Colonic mucosa (tissue), 4 donors: Measurements from ENCODE around the gene ZBTB21. TPM values are rescaled to one million over a fixed set of nuclear protein-coding genes. Genes with fewer than 3 reads are reported as not detected.

Experiments used
- DNase-seq: peaks from one replicate; pipeline ENCODE4 v3.0.0-alpha.2; 2020
- H3K27ac ChIP-seq: fragments of 200-600 bp; one replicate; pipeline ENCODE4 v1.8.0; 2021
- H3K27me3 ChIP-seq: fragments of 200-600 bp; one replicate; pipeline ENCODE4 v1.8.0; 2021
- H3K36me3 ChIP-seq: fragments of 200-600 bp; one replicate; pipeline ENCODE4 v1.8.0; 2021
- H3K4me1 ChIP-seq: fragments of 200-600 bp; one replicate; pipeline ENCODE4 v1.8.0; 2021; ENCODE audit warnings: mild to moderate bottlenecking
- H3K4me3 ChIP-seq: fragments of 200-600 bp; one replicate; pipeline ENCODE4 v1.8.0; 2021
- H3K9ac ChIP-seq, 2 donors: one replicate each; pipeline ENCODE4 v1.7.0; 2013; ENCODE audit warnings: control low read depth in 2 of 2, low read depth in 2 of 2, low read length in 2 of 2
- H3K9me3 ChIP-seq: fragments of 200-600 bp; one replicate; pipeline ENCODE4 v1.8.0; 2021
- intact Hi-C: fragments of 100-400 bp; cut with DNase I; formaldehyde crosslinking; loops from one replicate; pipeline ENCODE4 v1.14.1; 2022
- total RNA-seq, 2 donors: library from RNA; stranded (reverse); fragmentation: NEBNext Ultra II Directional in 1 of 2; extraction: Animal tissue kit (Norgen Biotek cat#: 25700) in 1 of 2; gene quantifications; one replicate each; pipeline ENCODE4 v1.2.1, GENCODE V29; 2021
- TF ChIP-seq, protein P1 (sequence below): fragments of 200-600 bp; IDR thresholded peaks from one replicate; pipeline ENCODE4 v1.8.0; 2022; ENCODE audit warnings: antibody characterized with exemption, mild to moderate bottlenecking
- donor health status: healthy.
- donor health status: DM: no; HTN: no; CAD: no.
- donor health status: DM: no; HTN: no; CAD: no.

Gene ZBTB21
- total RNA-seq, 2 donors from 2014 or later: 10.2 to 15.1 TPM

- TF ChIP-seq, protein P1, sequence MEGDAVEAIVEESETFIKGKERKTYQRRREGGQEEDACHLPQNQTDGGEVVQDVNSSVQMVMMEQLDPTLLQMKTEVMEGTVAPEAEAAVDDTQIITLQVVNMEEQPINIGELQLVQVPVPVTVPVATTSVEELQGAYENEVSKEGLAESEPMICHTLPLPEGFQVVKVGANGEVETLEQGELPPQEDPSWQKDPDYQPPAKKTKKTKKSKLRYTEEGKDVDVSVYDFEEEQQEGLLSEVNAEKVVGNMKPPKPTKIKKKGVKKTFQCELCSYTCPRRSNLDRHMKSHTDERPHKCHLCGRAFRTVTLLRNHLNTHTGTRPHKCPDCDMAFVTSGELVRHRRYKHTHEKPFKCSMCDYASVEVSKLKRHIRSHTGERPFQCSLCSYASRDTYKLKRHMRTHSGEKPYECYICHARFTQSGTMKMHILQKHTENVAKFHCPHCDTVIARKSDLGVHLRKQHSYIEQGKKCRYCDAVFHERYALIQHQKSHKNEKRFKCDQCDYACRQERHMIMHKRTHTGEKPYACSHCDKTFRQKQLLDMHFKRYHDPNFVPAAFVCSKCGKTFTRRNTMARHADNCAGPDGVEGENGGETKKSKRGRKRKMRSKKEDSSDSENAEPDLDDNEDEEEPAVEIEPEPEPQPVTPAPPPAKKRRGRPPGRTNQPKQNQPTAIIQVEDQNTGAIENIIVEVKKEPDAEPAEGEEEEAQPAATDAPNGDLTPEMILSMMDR: no peak
- no peak overlapping the region for H3K4me3 ChIP-seq
- no peaks in the 10 kb centered on the region for H3K27me3 ChIP-seq
- no peaks in the 10 kb centered on the region for H3K4me1 ChIP-seq
- no peak overlapping the region for H3K9ac ChIP-seq
- no peak for DNase-seq
- no peak overlapping the region for H3K27ac ChIP-seq
- intact Hi-C loops: no loop called here
- no peaks in the 10 kb centered on the region for H3K36me3 ChIP-seq
- no peaks in the 10 kb centered on the region for H3K9me3 ChIP-seq
Measured at GRCh38 chr21:42042651-42043050, 32.5 kb upstream of the ZBTB21 start.

DNA sequence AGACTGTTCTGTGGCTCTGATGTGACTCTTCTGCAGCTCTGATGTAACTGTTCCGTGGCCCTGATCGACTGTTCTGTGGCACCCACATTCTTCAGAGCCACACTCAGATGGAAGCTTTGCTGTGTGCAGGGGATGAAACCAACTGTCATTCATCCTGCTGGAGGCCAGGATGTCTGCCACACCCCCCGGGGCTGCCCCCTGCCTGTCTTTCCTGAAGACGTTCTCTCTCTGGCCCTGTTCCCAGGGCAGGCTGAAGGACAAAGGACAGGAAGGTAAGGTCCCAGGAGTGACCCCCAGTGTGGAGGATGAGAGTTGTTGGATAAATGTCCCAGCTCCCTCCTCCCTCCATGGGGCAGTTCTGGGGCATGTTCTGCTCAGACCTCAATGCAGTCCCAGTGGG is 31.6 kb upstream of the ZBTB21 start:
- Histone ChIP-seq H3K4me3 (no peak overlapping the region), H3K9ac (no peak overlapping the region), H3K27ac (no peak overlapping the region), H3K27me3 (no peaks in the 10 kb centered on the region), H3K4me1 (no peaks in the 10 kb centered on the region), H3K9me3 (no peaks in the 10 kb centered on the region), H3K36me3 (no peaks in the 10 kb centered on the region)
- TF ChIP-seq, protein P1: no peak
- intact Hi-C loops: no loop called here
- no peak for DNase-seq

- no peaks in the 10 kb centered on the region for H3K4me1 ChIP-seq
- DNase-seq: no peak
- TF ChIP-seq, protein P1: no peak
- H3K27ac ChIP-seq: peak overlapping the region; percentile 57
- intact Hi-C loops: no loop called here
- H3K4me3 ChIP-seq: no peak overlapping the region
- no peak overlapping the region for H3K9ac ChIP-seq
- H3K27me3 ChIP-seq: no peaks in the 10 kb centered on the region
- H3K36me3 ChIP-seq: no peaks in the 10 kb centered on the region
- no peaks in the 10 kb centered on the region for H3K9me3 ChIP-seq
Measured at GRCh38 chr21:42041246-42041645, 31.1 kb upstream of the ZBTB21 start.

- Histone ChIP-seq H3K9ac (no peak overlapping the region), H3K9me3 (no peaks in the 10 kb centered on the region), H3K36me3 (no peaks in the 10 kb centered on the region), H3K4me1 (no peaks in the 10 kb centered on the region), H3K27ac (peak overlapping the region; percentile 57), H3K4me3 (no peak overlapping the region), H3K27me3 (no peaks in the 10 kb centered on the region)
- TF ChIP-seq, protein P1: no peak
- intact Hi-C loops: no loop called here
- no peak for DNase-seq
Measured at GRCh38 chr21:42040411-42041180, 30.4 kb upstream of the ZBTB21 start.

- no peaks in the 10 kb centered on the region for H3K27me3 ChIP-seq
- DNase-seq: no peak
- H3K27ac ChIP-seq: peak overlapping the region; percentile 53
- no peak overlapping the region for H3K4me3 ChIP-seq
- no peaks in the 10 kb centered on the region for H3K9me3 ChIP-seq
- H3K4me1 ChIP-seq: no peaks in the 10 kb centered on the region
- TF ChIP-seq, protein P1: no peak
- no peaks in the 10 kb centered on the region for H3K36me3 ChIP-seq
- no peak overlapping the region for H3K9ac ChIP-seq
- intact Hi-C loops: no loop called here
Measured at GRCh38 chr21:42039911-42040351, 29.8 kb upstream of the ZBTB21 start.
